Mesendoderm (in vitro differentiated cells): ENCODE measurements around the gene RNF112.

Experiments used
- DNase-seq: peaks from one replicate; pipeline ENCODE4 v3.0.0; 2013
- H2AK5ac ChIP-seq: 2 replicates; pipeline ENCODE4 v1.6.1; 2013; ENCODE audit warnings: low read length, inconsistent platforms
- H2BK120ac ChIP-seq: 2 replicates; pipeline ENCODE4 v1.6.1; 2013; ENCODE audit warnings: low read depth, mild to moderate bottlenecking, low read length, moderate library complexity, mixed read lengths
- H2BK15ac ChIP-seq: replicated peaks from 2 replicates; pipeline ENCODE4 v1.6.1; 2013; ENCODE audit warnings: low read depth, mild to moderate bottlenecking, moderate library complexity
- H2BK5ac ChIP-seq: 2 replicates; pipeline ENCODE4 v1.6.1; 2013; ENCODE audit warnings: low read length, inconsistent platforms
- H3K18ac ChIP-seq: 2 replicates; pipeline ENCODE4 v1.6.1; 2013; ENCODE audit warnings: mild to moderate bottlenecking, low read length, mixed read lengths
- H3K23ac ChIP-seq: one replicate; pipeline ENCODE4 v1.6.1; 2013; ENCODE audit warnings: low read length
- H3K27ac ChIP-seq: 2 replicates; pipeline ENCODE4 v1.5.1; 2013; ENCODE audit warnings: low read depth, mild to moderate bottlenecking, inconsistent platforms, low read length, moderate library complexity
- H3K27me3 ChIP-seq: 2 replicates; pipeline ENCODE4 v1.6.1; 2013; ENCODE audit warnings: low read length, control low read depth, mild to moderate bottlenecking, inconsistent platforms; ENCODE audit not compliant: insufficient read depth, poor library complexity
- H3K36me3 ChIP-seq: 2 replicates; pipeline ENCODE4 v1.6.1; 2013; ENCODE audit warnings: low read length, inconsistent platforms; ENCODE audit not compliant: control insufficient read depth, insufficient read depth
- H3K4ac ChIP-seq: one replicate; pipeline ENCODE4 v1.6.1; 2013; ENCODE audit warnings: low read depth, mild to moderate bottlenecking, low read length, moderate library complexity
- H3K4me1 ChIP-seq: 2 replicates; pipeline ENCODE4 v1.6.1; 2013; ENCODE audit warnings: low read depth, low read length, inconsistent platforms; ENCODE audit not compliant: control insufficient read depth
- H3K4me2 ChIP-seq: 2 replicates; pipeline ENCODE4 v1.6.1; 2013; ENCODE audit warnings: low read length
- H3K4me3 ChIP-seq: 2 replicates; pipeline ENCODE4 v1.5.1; 2013; ENCODE audit warnings: mild to moderate bottlenecking, low read length
- H3K56ac ChIP-seq: one replicate; pipeline ENCODE4 v1.6.1; 2013; ENCODE audit warnings: low read length
- H3K79me1 ChIP-seq: 2 replicates; pipeline ENCODE4 v1.6.1; 2013; ENCODE audit warnings: low read length, inconsistent platforms
- H3K79me2 ChIP-seq: 2 replicates; pipeline ENCODE4 v1.6.1; 2013; ENCODE audit warnings: mild to moderate bottlenecking, low read length; ENCODE audit not compliant: control insufficient read depth, insufficient read depth
- H3K9ac ChIP-seq: 2 replicates; pipeline ENCODE4 v1.6.1; 2013; ENCODE audit warnings: low read length, inconsistent platforms
- H4K5ac ChIP-seq: one replicate; pipeline ENCODE4 v1.6.1; 2013; ENCODE audit warnings: low read length
- H4K8ac ChIP-seq: one replicate; pipeline ENCODE4 v1.6.1; 2013; ENCODE audit warnings: low read depth, mild to moderate bottlenecking, control low read depth, low read length, moderate library complexity
- WGBS: extraction: QIAGEN DNeasy Blood & Tissue Kit; methylation state at CpG from one replicate; pipeline ENCODE4 v1.1.7; 2013; ENCODE audit warnings: low lambda C conversion rate, missing lambda C conversion rate; ENCODE audit not compliant: insufficient coverage; ENCODE audit errors: extremely low coverage; 5-methylcytosine and 5-hydroxymethylcytosine counted together

The RNF112 gene

GRCh38 chr17:19411631-19412030 lies 599 bp downstream of the RNF112 start:
- no peak overlapping the region for H3K23ac ChIP-seq
- H3K4ac ChIP-seq = no peak overlapping the region
- H3K4me1 ChIP-seq = peaks cover 3% of the 10 kb centered on the region
- H2BK15ac ChIP-seq = no peak overlapping the region
- no peak overlapping the region for H2AK5ac ChIP-seq
- H3K79me2 ChIP-seq = no peaks in the 10 kb centered on the region
- WGBS = no CpG with 5 or more reads among the region's 9 CpGs
- H3K18ac ChIP-seq = no peak overlapping the region
- H3K79me1 ChIP-seq = no peaks in the 10 kb centered on the region
- H4K5ac ChIP-seq = no peak overlapping the region
- H2BK120ac ChIP-seq = no peak overlapping the region
- no peak overlapping the region for H3K9ac ChIP-seq
- no peak overlapping the region for H3K4me2 ChIP-seq
- H3K27me3 ChIP-seq = no peaks in the 10 kb centered on the region
- no peak overlapping the region for H2BK5ac ChIP-seq
- H4K8ac ChIP-seq = no peak overlapping the region
- DNase-seq = no peak
- H3K56ac ChIP-seq = peak overlapping the region; percentile 61
- no peak overlapping the region for H3K27ac ChIP-seq
- H3K36me3 ChIP-seq = no peaks in the 10 kb centered on the region
- H3K4me3 ChIP-seq = no peak overlapping the region

DNA sequence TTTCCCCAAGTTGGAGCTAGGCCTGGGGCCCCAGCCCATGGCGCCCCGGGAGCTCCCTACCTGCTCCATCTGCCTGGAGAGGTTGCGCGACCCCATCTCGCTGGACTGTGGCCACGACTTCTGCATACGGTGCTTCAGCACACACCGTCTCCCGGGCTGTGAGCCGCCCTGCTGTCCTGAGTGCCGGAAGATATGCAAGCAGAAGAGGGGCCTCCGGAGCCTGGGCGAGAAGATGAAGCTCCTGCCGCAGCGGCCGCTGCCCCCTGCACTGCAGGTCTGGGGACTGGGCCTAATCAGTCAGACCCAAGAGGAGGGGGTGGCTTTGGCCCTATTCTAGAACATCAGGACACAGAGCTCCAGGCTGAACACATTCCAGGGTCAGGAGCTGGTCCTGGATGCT lies 1.5 kb downstream of the RNF112 start:
- Histone ChIP-seq H2BK120ac (no peak overlapping the region), H3K36me3 (no peaks in the 10 kb centered on the region), H3K56ac (no peak overlapping the region), H3K9ac (no peak overlapping the region), H3K27me3 (no peaks in the 10 kb centered on the region), H2AK5ac (no peak overlapping the region), H3K79me1 (no peaks in the 10 kb centered on the region), H2BK5ac (no peak overlapping the region), H3K27ac (no peak overlapping the region), H3K4me3 (no peak overlapping the region), H4K5ac (no peak overlapping the region), H3K79me2 (no peaks in the 10 kb centered on the region), H2BK15ac (no peak overlapping the region), H3K18ac (no peak overlapping the region), H4K8ac (no peak overlapping the region), H3K4me2 (no peak overlapping the region), H3K4me1 (peaks cover 3% of the 10 kb centered on the region), H3K23ac (no peak overlapping the region), H3K4ac (no peak overlapping the region)
- no peak for DNase-seq
- WGBS = no CpG with 5 or more reads among the region's 16 CpGs

DNA sequence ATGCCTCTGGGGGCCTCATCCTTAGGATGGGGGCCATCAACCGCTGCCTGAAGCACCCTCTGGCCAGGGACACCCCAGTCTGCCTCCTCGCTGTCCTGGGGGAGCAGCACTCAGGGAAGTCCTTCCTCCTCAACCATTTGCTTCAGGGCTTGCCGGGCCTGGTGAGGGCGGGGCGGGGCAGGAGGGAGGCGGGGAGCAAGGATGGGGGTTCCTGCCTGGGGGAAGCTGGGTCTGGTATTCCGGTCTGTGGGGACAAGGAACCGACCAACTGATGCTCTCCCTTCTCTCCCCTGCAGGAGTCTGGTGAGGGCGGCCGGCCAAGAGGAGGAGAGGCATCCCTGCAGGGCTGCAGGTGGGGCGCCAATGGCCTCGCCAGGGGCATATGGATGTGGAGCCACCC lies 2.0 kb downstream of the RNF112 start:
- Histone ChIP-seq H2AK5ac (no peak overlapping the region), H3K4me3 (no peak overlapping the region), H3K18ac (no peak overlapping the region), H3K79me2 (no peaks in the 10 kb centered on the region), H3K79me1 (no peaks in the 10 kb centered on the region), H3K9ac (no peak overlapping the region), H3K4ac (no peak overlapping the region), H3K27me3 (no peaks in the 10 kb centered on the region), H3K23ac (no peak overlapping the region), H4K5ac (no peak overlapping the region), H3K4me1 (peaks cover 3% of the 10 kb centered on the region), H3K4me2 (no peak overlapping the region), H2BK120ac (no peak overlapping the region), H2BK15ac (no peak overlapping the region), H4K8ac (no peak overlapping the region), H2BK5ac (no peak overlapping the region), H3K56ac (no peak overlapping the region), H3K36me3 (no peaks in the 10 kb centered on the region), H3K27ac (no peak overlapping the region)
- no peak for DNase-seq
- no CpG with 5 or more reads among the region's 12 CpGs for WGBS

DNA sequence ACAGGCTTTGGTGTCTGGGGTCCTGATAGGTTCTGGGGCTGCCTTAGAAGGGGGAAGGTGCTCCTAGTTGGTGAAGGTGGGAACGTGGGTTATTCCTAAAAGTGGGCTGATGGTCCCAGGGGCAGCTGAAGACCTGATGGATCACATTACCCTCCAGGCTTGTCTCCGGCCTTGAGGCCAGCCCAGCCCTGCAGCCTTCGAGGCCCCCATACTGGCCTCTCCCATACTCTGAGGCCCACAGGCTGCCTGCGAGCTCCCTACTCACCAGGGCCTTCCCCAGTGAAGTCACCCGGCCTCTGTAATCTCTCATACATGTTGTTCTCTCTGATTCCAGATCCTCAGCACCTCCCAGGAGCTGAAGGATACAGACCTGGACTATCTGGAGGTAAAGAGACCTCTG lies 2.7 kb downstream of the RNF112 start:
- H2BK15ac ChIP-seq = no peak overlapping the region
- no peaks in the 10 kb centered on the region for H3K27me3 ChIP-seq
- H3K56ac ChIP-seq = no peak overlapping the region
- no peaks in the 10 kb centered on the region for H3K79me2 ChIP-seq
- no peak overlapping the region for H4K8ac ChIP-seq
- H2BK5ac ChIP-seq = no peak overlapping the region
- no peak for DNase-seq
- no peak overlapping the region for H3K27ac ChIP-seq
- H3K4ac ChIP-seq = no peak overlapping the region
- H3K23ac ChIP-seq = no peak overlapping the region
- no peak overlapping the region for H4K5ac ChIP-seq
- peak overlapping the region; percentile 55 for H2AK5ac ChIP-seq
- no peak overlapping the region for H3K4me2 ChIP-seq
- H2BK120ac ChIP-seq = no peak overlapping the region
- WGBS = no CpG with 5 or more reads among the region's 5 CpGs
- no peak overlapping the region for H3K4me3 ChIP-seq
- H3K79me1 ChIP-seq = no peaks in the 10 kb centered on the region
- H3K36me3 ChIP-seq = no peaks in the 10 kb centered on the region
- peaks cover 3% of the 10 kb centered on the region for H3K4me1 ChIP-seq
- H3K9ac ChIP-seq = no peak overlapping the region
- no peak overlapping the region for H3K18ac ChIP-seq

GRCh38 chr17:19414396-19415280 lies 3.6 kb downstream of the RNF112 start:
- H2AK5ac ChIP-seq = no peak overlapping the region
- H3K79me2 ChIP-seq = no peaks in the 10 kb centered on the region
- no peak overlapping the region for H3K4me2 ChIP-seq
- peaks cover 3% of the 10 kb centered on the region for H3K4me1 ChIP-seq
- no peaks in the 10 kb centered on the region for H3K36me3 ChIP-seq
- no CpG with 5 or more reads among the region's 28 CpGs for WGBS
- no peak overlapping the region for H3K18ac ChIP-seq
- no peak overlapping the region for H2BK5ac ChIP-seq
- H3K4ac ChIP-seq = no peak overlapping the region
- no peaks in the 10 kb centered on the region for H3K79me1 ChIP-seq
- H2BK15ac ChIP-seq = no peak overlapping the region
- H3K27ac ChIP-seq = no peak overlapping the region
- H3K56ac ChIP-seq = peak overlapping the region; percentile 68
- no peak overlapping the region for H3K23ac ChIP-seq
- no peak overlapping the region for H3K9ac ChIP-seq
- no peak overlapping the region for H4K5ac ChIP-seq
- no peak for DNase-seq
- H2BK120ac ChIP-seq = no peak overlapping the region
- H3K27me3 ChIP-seq = no peaks in the 10 kb centered on the region
- no peak overlapping the region for H3K4me3 ChIP-seq
- H4K8ac ChIP-seq = no peak overlapping the region

DNA sequence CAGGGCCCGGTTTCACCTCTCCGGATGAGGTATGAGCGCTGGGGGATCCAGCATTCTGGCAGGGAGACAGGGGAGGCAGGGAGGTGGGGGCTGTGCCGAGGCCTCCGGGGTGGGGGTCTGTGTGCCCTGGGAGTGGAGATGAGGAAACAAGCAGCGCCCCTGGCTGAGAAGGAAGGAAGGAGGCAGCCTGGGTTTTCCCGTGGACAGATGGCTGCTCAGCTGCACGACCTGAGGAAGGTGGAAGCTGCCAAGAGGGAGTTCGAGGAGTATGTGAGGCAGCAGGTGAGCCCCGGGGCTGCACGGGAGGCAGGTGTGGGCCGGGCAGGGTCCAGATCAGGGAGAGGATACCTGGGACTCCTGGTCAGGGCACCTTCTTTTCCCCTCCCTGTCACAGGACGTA lies 4.3 kb downstream of the RNF112 start:
- Histone ChIP-seq H3K27me3 (no peaks in the 10 kb centered on the region), H3K4ac (no peak overlapping the region), H4K8ac (no peak overlapping the region), H3K9ac (no peak overlapping the region), H3K4me3 (no peak overlapping the region), H3K18ac (no peak overlapping the region), H2BK15ac (no peak overlapping the region), H2BK120ac (no peak overlapping the region), H3K56ac (no peak overlapping the region), H3K79me1 (no peaks in the 10 kb centered on the region), H3K79me2 (no peaks in the 10 kb centered on the region), H2AK5ac (no peak overlapping the region), H3K36me3 (no peaks in the 10 kb centered on the region), H4K5ac (no peak overlapping the region), H3K23ac (no peak overlapping the region), H2BK5ac (no peak overlapping the region), H3K27ac (no peak overlapping the region), H3K4me2 (no peak overlapping the region), H3K4me1 (peaks cover 3% of the 10 kb centered on the region)
- no CpG with 5 or more reads among the region's 13 CpGs for WGBS
- DNase-seq = no peak
